ENCODE data around the gene PITPNC1. TPM values are rescaled to one million over a fixed set of nuclear protein-coding genes. Genes with fewer than 3 reads are reported as not detected.

PITPNC1 gene
- 3.9 and 8.9 TPM in 2 replicates for total RNA-seq

DNA sequence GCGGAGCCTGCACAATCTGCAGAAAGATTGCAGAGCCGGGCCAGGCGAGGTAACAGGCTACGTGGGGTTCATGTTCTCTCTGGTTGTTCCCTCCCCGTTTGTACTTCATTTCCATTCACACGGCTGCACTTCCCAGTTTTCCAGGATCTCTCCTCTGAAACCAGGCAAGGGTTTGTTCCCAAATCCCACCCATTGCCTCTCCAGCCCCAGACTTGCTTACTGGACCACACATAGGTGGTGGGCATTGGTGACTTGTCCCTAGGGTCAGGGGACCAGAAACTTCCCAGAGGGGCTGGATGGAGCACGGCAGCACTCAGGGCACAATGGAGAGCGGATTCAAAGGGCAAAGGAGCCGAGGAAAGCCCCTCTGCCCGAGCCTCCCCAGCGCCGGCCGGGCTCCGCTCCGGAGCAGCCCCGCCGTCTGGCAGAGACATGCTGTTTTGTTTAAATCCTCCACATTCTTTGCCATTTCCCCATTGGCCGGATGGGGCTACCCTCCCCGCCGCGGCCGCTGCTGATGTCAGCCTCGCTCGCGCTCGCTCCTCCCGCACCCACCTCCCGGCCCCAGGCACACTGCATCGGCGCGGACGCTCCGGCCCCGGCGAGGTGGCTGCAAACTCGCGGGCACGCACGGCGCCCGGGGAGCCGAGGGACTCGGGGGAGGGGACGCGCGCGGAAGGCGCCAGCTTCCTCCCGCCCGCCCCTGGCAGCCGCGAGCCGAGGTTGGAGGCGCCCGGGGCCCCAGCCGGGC, at the start of gene PITPNC1:
Gene PITPNC1, plus strand, starts transcription at position 545 of the 751 bp plus-strand sequence.

DNA sequence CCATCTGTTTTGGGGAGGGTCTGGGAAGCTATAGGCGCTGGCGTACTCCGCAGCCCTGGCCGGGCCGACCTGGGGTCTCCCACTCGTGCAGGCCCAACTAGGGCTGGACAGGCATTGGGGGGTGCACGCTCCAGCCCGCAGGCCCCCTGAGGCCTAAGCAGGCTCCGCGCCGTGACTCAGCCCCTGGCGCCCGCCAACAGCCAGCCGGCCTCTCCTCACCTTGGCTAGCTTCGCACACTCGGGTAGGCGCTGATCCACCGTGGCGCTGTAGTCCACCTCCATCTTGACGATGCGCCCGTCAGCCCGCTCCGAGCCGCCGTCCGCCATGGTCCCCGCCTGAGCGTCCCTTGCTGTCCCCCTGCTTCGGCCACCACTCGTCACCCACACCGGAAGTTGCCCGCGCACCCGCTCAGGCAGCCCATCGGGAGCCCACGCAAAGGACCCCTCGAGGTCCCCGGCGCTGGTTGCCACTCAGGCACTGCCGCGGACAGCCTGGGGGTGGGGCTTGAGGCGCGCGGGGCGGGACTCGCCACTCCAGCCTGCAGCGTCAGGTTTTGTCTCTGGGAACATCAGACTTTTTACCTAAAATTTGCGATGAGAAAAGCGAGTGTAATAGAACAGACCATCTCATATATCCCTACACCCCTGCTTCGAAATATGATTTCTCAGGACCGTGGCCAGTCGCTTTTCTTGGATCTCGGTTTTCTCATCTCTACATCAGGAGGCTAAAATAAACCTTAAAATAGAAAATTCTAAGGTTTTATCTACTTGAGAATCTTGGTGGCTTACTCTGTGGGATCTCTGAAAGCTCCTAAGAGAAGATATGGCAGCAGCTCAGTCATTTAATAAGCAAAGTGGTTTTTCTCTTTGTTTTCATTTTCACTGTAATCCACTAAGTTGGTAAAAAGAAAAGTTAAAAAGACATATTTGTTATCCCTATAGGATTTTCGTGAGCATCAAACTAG, 10.6 kb upstream of the PITPNC1 start, which contains the start of gene PSMD12:
Gene PSMD12, minus strand, starts transcription at position 385 of the 965 bp plus-strand sequence. Its CDS starts 58 bp downstream, at position 327.

DNA sequence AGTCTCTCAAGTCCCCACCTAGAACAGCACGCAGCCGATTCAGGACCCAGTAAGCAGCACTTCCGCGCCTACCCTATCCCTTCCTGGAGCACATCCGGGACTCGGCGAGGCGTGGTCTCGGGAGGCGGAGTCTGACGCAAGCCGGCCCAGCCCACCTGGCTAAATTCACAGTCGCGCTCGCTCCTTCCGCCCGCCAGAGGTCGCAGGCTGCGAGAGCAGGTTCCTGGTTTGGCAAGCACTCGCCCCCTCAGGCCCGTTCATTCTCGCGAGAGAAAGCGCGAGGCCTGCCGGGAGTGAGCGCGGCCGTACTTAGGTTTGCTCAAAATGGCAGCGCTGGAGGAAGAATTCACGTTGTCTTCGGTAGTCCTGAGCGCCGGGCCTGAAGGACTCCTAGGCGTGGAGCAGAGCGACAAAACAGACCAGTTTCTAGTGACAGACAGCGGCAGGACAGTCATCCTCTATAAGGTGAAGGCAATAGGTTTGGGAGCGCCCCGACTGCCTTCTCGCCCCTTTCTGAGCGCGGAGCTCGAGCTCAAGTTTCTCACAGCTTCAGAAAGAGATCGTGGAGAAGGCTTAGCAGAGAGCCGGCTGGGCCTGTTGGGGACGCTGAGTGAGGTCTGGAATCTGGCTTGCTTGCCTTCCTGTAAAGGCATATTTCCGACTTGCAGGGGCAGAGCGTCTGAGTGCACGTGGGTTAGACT, 340.7 kb downstream of the PITPNC1 start, which contains the start of gene NOL11:
Gene NOL11, plus strand, starts transcription at position 313 of the 701 bp plus-strand sequence. Its CDS starts 12 bp downstream, at position 325.

Small RNA genes within 50 kb of the gene (small RNA-seq; reads per million reads assigned to genes)
- not detected for gene MIR548AA2
- gene MIR548D2, result not detected
- gene RF00019, result not detected
- gene RN7SL756P, result not detected
- gene SNORA38B, result 50.7 reads per million, percentile 97 among the genes with 10 or more reads in this experiment

Other genes with a start within 250 kb of the PITPNC1 start
- 58.3 and 68.8 TPM in 2 replicates for gene HELZ, start 132.1 kb upstream of the PITPNC1 start, total RNA-seq
- 18.3 and 20.6 TPM in 2 replicates for gene PSMD12, start 10.7 kb upstream of the PITPNC1 start, total RNA-seq

Data from hair follicle dermal papilla cell (primary cell).